ENCODE results near the gene BRD3.
A peak's percentile ranks its signal among the peaks of the same experiment; 100 is the strongest.

The BRD3 gene

GRCh38 chr9:134024828-134025605 lies 42.8 kb downstream of the BRD3 start, which contains the start of gene BRD3OS:
Gene BRD3OS (plus strand): TSS chr9:134025481. CDS start chr9:134026748, 1,267 bp downstream.
- H3K4me3 ChIP-seq (ENCODE audit: low read depth, low read length) = peak within 1 kb of the TSS; percentile 69
- DNase-seq (ENCODE audit: low read depth) = peak; percentile 100
- in situ Hi-C loops (cut with HindIII; ENCODE audit: low sequenced_read_pairs) = no loop called here
- no peak for TF ChIP-seq CTCF (IDR thresholded peaks at IDR 0.05; ENCODE audit: low read depth, low read length, missing control alignments)

GRCh38 chr9:134024214-134024792 lies 43.5 kb downstream of the BRD3 start:
- in situ Hi-C loops (cut with HindIII; ENCODE audit: low sequenced_read_pairs) = no loop called here
- H3K4me3 ChIP-seq (ENCODE audit: low read depth, low read length) = peak overlapping the region; percentile 37
- no peak for TF ChIP-seq CTCF (IDR thresholded peaks at IDR 0.05; ENCODE audit: low read depth, low read length, missing control alignments)
- no peak for DNase-seq (ENCODE audit: low read depth)

DNA sequence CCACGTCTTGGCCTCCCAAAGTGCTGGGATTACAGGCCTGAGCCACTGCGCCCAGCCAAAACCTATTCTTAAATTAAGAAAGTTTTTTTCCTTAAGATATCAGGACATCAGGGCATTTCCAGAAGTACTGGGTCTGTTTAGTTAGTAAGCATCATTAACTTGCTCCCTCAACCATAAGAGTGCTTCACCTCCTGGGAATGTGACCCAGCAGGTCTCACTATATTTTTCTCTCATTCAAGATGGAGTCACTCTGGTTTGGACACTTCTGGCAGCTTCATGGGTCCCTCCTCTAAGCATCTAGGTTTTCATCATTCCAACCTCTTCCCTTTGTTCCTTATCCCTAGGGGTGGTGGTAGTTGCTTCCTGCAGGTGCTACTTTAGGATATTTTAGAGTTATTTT lies 52.9 kb downstream of the BRD3 start:
- DNase-seq (ENCODE audit: low read depth) = no peak
- no peak for TF ChIP-seq CTCF (IDR thresholded peaks at IDR 0.05; ENCODE audit: low read depth, low read length, missing control alignments)
- in situ Hi-C loops (cut with HindIII; ENCODE audit: low sequenced_read_pairs) = no loop called here
- H3K4me3 ChIP-seq (ENCODE audit: low read depth, low read length) = no peak overlapping the region

DNA sequence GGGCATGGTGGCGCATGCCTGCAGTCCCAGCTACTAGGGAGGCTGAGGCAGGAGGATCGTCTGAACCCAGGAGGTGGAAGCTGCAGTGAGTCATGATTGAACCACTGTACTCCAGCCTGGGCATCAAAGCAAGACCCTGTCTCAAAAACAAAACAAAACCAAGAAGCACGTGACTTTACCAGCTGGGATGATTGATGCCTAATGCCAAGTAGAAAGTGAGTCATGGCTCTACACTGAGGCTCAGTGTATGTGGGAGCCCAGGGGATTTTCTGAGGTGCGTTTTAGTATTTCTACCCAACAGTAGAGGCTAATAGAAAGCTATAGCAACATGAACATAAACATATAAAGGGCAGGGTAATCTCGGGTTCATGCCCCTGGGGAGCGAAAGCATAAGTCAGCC lies 56.4 kb downstream of the BRD3 start:
- no peak for TF ChIP-seq CTCF (IDR thresholded peaks at IDR 0.05; ENCODE audit: low read depth, low read length, missing control alignments)
- in situ Hi-C loops (cut with HindIII; ENCODE audit: low sequenced_read_pairs) = no loop called here
- no peak for DNase-seq (ENCODE audit: low read depth)
- no peak overlapping the region for H3K4me3 ChIP-seq (ENCODE audit: low read depth, low read length)

DNA sequence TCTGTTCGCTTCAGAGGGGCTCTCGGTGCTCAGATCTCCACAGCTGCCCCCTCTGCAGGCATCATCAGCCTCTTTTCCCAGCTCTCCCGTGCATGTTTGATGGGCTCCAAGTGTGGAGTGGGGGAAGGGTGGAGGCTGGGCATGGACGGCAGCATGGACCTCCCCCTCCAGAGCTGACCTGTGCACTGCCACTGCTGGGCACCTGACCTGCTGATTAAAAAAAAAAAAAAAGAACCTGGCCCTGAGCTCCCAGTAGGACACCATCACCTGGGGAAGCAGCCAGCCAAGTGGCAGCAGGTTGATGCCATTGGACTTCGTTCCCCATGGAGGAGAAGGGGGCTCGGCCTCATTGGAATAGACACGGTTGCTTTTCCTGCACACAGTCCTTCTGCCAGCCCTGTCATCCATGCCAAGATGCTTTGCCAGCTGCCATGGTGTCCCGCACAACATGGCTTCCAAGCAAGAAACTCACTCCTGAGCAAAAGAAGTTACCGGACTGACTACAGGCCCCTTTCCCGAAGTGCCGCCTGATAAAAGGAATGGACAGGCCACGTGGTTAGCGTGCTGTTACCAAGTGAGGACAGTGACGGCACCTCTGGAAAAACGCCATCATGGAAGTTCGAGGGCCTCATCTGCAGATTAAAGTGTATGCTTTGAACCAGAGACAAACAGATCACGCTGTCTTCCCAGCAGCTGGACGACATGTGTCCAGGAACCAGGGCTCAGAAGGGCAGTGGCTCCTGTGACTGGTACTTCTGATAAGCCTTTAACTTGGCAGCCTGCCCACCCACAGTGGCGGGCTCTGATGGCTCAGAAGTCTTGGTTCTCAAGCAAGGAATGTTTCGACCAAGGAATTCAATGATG lies 57.3 kb downstream of the BRD3 start:
- no peak for TF ChIP-seq CTCF (IDR thresholded peaks at IDR 0.05; ENCODE audit: low read depth, low read length, missing control alignments)
- in situ Hi-C loops (cut with HindIII; ENCODE audit: low sequenced_read_pairs) = no loop called here
- H3K4me3 ChIP-seq (ENCODE audit: low read depth, low read length) = no peak overlapping the region
- no peak for DNase-seq (ENCODE audit: low read depth)

- no peak for DNase-seq (ENCODE audit: low read depth)
Measured at GRCh38 chr9:134007571-134007970, 60.3 kb downstream of the BRD3 start.

More at GRCh38 chr9:134007571-134007970, 60.3 kb downstream of the BRD3 start:
- in situ Hi-C loops (cut with HindIII; ENCODE audit: low sequenced_read_pairs) = no loop called here
- no peak for TF ChIP-seq CTCF (IDR thresholded peaks at IDR 0.05; ENCODE audit: low read depth, low read length, missing control alignments)
- no peak overlapping the region for H3K4me3 ChIP-seq (ENCODE audit: low read depth, low read length)

Measured in astrocyte of the cerebellum (primary cell).